ENCODE data around the gene SENP6.

Gene SENP6

GRCh38 chr6:75689576-75689975 lies 87.9 kb downstream of the SENP6 start:
- TF ChIP-seq GATA2 (IDR thresholded peaks at IDR 0.05; ENCODE audit: low read depth, low read length) (no peak), GATA3 (IDR thresholded peaks at IDR 0.05; ENCODE audit: low read depth, low read length) (no peak)

GRCh38 chr6:75691012-75691411 lies 89.3 kb downstream of the SENP6 start:
- TF ChIP-seq GATA3 (IDR thresholded peaks at IDR 0.05; ENCODE audit: low read depth, low read length) (no peak), GATA2 (IDR thresholded peaks at IDR 0.05; ENCODE audit: low read depth, low read length) (no peak)

GRCh38 chr6:75693534-75693933 lies 91.9 kb downstream of the SENP6 start:
- TF ChIP-seq GATA2 (IDR thresholded peaks at IDR 0.05; ENCODE audit: low read depth, low read length) (no peak), GATA3 (IDR thresholded peaks at IDR 0.05; ENCODE audit: low read depth, low read length) (no peak)

- TF ChIP-seq GATA3 (IDR thresholded peaks at IDR 0.05; ENCODE audit: low read depth, low read length) (no peak), GATA2 (IDR thresholded peaks at IDR 0.05; ENCODE audit: low read depth, low read length) (no peak)
Measured at GRCh38 chr6:75694406-75694805, 92.7 kb downstream of the SENP6 start.

- TF ChIP-seq GATA2 (IDR thresholded peaks at IDR 0.05; ENCODE audit: low read depth, low read length): no peak
- no peak for TF ChIP-seq GATA3 (IDR thresholded peaks at IDR 0.05; ENCODE audit: low read depth, low read length)
Measured at GRCh38 chr6:75711173-75711572, 109.5 kb downstream of the SENP6 start.

- TF ChIP-seq GATA3 (IDR thresholded peaks at IDR 0.05; ENCODE audit: low read depth, low read length) (no peak), GATA2 (IDR thresholded peaks at IDR 0.05; ENCODE audit: low read depth, low read length) (no peak)
Measured at GRCh38 chr6:75719133-75719532, 117.5 kb downstream of the SENP6 start.

GRCh38 chr6:75723382-75723781 lies 121.7 kb downstream of the SENP6 start:
- TF ChIP-seq GATA3 (IDR thresholded peaks at IDR 0.05; ENCODE audit: low read depth, low read length): no peak
- TF ChIP-seq GATA2 (IDR thresholded peaks at IDR 0.05; ENCODE audit: low read depth, low read length): no peak

- TF ChIP-seq GATA3 (IDR thresholded peaks at IDR 0.05; ENCODE audit: low read depth, low read length) (no peak), GATA2 (IDR thresholded peaks at IDR 0.05; ENCODE audit: low read depth, low read length) (no peak)
Measured at GRCh38 chr6:75727206-75727605, 125.5 kb downstream of the SENP6 start.

GRCh38 chr6:75735491-75736186 lies 134.0 kb downstream of the SENP6 start:
- no peak for TF ChIP-seq GATA2 (IDR thresholded peaks at IDR 0.05; ENCODE audit: low read depth, low read length)
- no peak for TF ChIP-seq GATA3 (IDR thresholded peaks at IDR 0.05; ENCODE audit: low read depth, low read length)

- TF ChIP-seq GATA2 (IDR thresholded peaks at IDR 0.05; ENCODE audit: low read depth, low read length) (no peak), GATA3 (IDR thresholded peaks at IDR 0.05; ENCODE audit: low read depth, low read length) (no peak)
Measured at GRCh38 chr6:75743971-75744370, 142.3 kb downstream of the SENP6 start.

- no peak for TF ChIP-seq GATA2 (IDR thresholded peaks at IDR 0.05; ENCODE audit: low read depth, low read length)
- no peak for TF ChIP-seq GATA3 (IDR thresholded peaks at IDR 0.05; ENCODE audit: low read depth, low read length)
Measured at GRCh38 chr6:75745404-75745803, 143.7 kb downstream of the SENP6 start.

- TF ChIP-seq GATA3 (IDR thresholded peaks at IDR 0.05; ENCODE audit: low read depth, low read length) (no peak), GATA2 (IDR thresholded peaks at IDR 0.05; ENCODE audit: low read depth, low read length) (no peak)
Measured at GRCh38 chr6:75746221-75746620, 144.5 kb downstream of the SENP6 start.

- no peak for TF ChIP-seq GATA2 (IDR thresholded peaks at IDR 0.05; ENCODE audit: low read depth, low read length)
- no peak for TF ChIP-seq GATA3 (IDR thresholded peaks at IDR 0.05; ENCODE audit: low read depth, low read length)
Measured at GRCh38 chr6:75747152-75747992, 145.7 kb downstream of the SENP6 start.

GRCh38 chr6:75748003-75748742 lies 146.5 kb downstream of the SENP6 start:
- no peak for TF ChIP-seq GATA3 (IDR thresholded peaks at IDR 0.05; ENCODE audit: low read depth, low read length)
- no peak for TF ChIP-seq GATA2 (IDR thresholded peaks at IDR 0.05; ENCODE audit: low read depth, low read length)
